Prostate gland (tissue), 2 donors: Measurements from ENCODE around the gene ALB. TPM values are rescaled to one million over a fixed set of nuclear protein-coding genes. Genes with fewer than 3 reads are reported as not detected.

ENCODE experiments used
- DNase-seq: peaks from one replicate; pipeline ENCODE4 v3.0.0-alpha.2; 2019; ENCODE audit warnings: low spot score
- H3K27ac ChIP-seq, 2 donors: fragments of 200-600 bp; sonication (generic); 2 replicates each; pipeline ENCODE4 v1.5.1; 2017 to 2019
- H3K27me3 ChIP-seq: fragments of 200-600 bp; sonication (generic); replicated peaks from 2 replicates; pipeline ENCODE4 v1.5.1; 2019; ENCODE audit not compliant: insufficient read depth
- H3K36me3 ChIP-seq, 2 donors: fragments of 200-600 bp; sonication (generic); 1 replicate in 1 of 2; 2 replicates in 1 of 2; pipeline versions ENCODE4 v1.5.1 to v1.8.1; 2017 to 2019
- H3K4me1 ChIP-seq: fragments of 200-600 bp; sonication (generic); replicated peaks from 2 replicates; pipeline ENCODE4 v1.5.1; 2019
- H3K4me3 ChIP-seq, 2 donors: fragments of 200-600 bp; sonication (generic); 2 replicates each; pipeline ENCODE4 v1.5.1; 2017 to 2019
- H3K9me3 ChIP-seq: fragments of 200-600 bp; sonication (generic); 2 replicates; pipeline ENCODE4 v1.5.1; 2017
- CTCF ChIP-seq, 4 experiments: fragments of 200-600 bp in 2 of 4; fragments of 450-650 bp in 2 of 4; sonication (generic) in 2 of 4; IDR thresholded peaks; 1 replicate in 3 of 4; 2 replicates in 1 of 4; pipeline ENCODE4 v1.5.1; 2016 to 2019; ENCODE audit warnings: antibody characterized with exemption in 4 of 4, mild to moderate bottlenecking in 2 of 4, moderate library complexity in 2 of 4
- POLR2A ChIP-seq: fragments of 450-650 bp; IDR thresholded peaks from one replicate; pipeline ENCODE4 v1.6.1; 2016; ENCODE audit warnings: antibody characterized with exemption, mild to moderate bottlenecking
- POLR2AphosphoS5 ChIP-seq: sonication (generic); formaldehyde crosslinking; IDR thresholded peaks from one replicate; pipeline ENCODE4 v1.6.1; 2017; ENCODE audit warnings: antibody characterized with exemption
- WGBS: methylation state at CpG from one replicate; pipeline ENCODE4 v1.1.5; 2018; 5-methylcytosine and 5-hydroxymethylcytosine counted together
- intact Hi-C: fragments of 100-400 bp; cut with DNase I; formaldehyde crosslinking; loops from one replicate; pipeline ENCODE4 v1.14.2; 2022
- total RNA-seq, 2 donors: library from RNA; depleted of rRNA; stranded (reverse); fragments of >200 nt; gene quantifications; one replicate each; pipeline ENCODE4 v1.1.0, GENCODE V29; 2016

The ALB gene
- total RNA-seq, 2 donors from 2014 or later: 0.41 to 9.0 TPM

- no peaks in the 10 kb centered on the region for H3K4me1 ChIP-seq
- H3K27ac ChIP-seq: no peak overlapping the region
- H3K36me3 ChIP-seq: no peaks in the 10 kb centered on the region
- intact Hi-C loops: no loop called here
- TF ChIP-seq POLR2AphosphoS5: no peak
- no peak for TF ChIP-seq CTCF (IDR thresholded peaks at IDR 0.05)
- TF ChIP-seq POLR2A: no peak
- no peak overlapping the region for H3K4me3 ChIP-seq
- no peak for DNase-seq
- no peaks in the 10 kb centered on the region for H3K27me3 ChIP-seq
- no peaks in the 10 kb centered on the region for H3K9me3 ChIP-seq
- WGBS: 55% methylated on average over 1 of the region's 1 CpG
These were observed 27.7 kb downstream of the ALB start for GRCh38 chr4:73431813-73432168.

GRCh38 chr4:73432169-73433000, 28.3 kb downstream of the ALB start:
- no peaks in the 10 kb centered on the region for H3K36me3 ChIP-seq
- H3K27ac ChIP-seq: no peak overlapping the region
- no peak for DNase-seq
- no peak overlapping the region for H3K4me3 ChIP-seq
- H3K27me3 ChIP-seq: no peaks in the 10 kb centered on the region
- no peaks in the 10 kb centered on the region for H3K4me1 ChIP-seq
- H3K9me3 ChIP-seq: no peaks in the 10 kb centered on the region
- WGBS: 70% methylated on average over 5 of the region's 5 CpGs
- no peak for TF ChIP-seq POLR2A
- TF ChIP-seq CTCF (IDR thresholded peaks at IDR 0.05): no peak
- no peak for TF ChIP-seq POLR2AphosphoS5
- intact Hi-C loops: no loop called here

- Histone ChIP-seq H3K4me1 (no peaks in the 10 kb centered on the region), H3K27me3 (no peaks in the 10 kb centered on the region), H3K27ac (no peak overlapping the region), H3K4me3 (no peak overlapping the region), H3K9me3 (no peaks in the 10 kb centered on the region), H3K36me3 (no peaks in the 10 kb centered on the region)
- intact Hi-C loops: no loop called here
- TF ChIP-seq CTCF (IDR thresholded peaks at IDR 0.05): no peak
- TF ChIP-seq POLR2A: no peak
- TF ChIP-seq POLR2AphosphoS5: no peak
- DNase-seq: no peak
- WGBS: 63% methylated on average over 2 of the region's 2 CpGs
These were observed 29.1 kb downstream of the ALB start for GRCh38 chr4:73433140-73433539.

GRCh38 chr4:73434311-73434710, 30.2 kb downstream of the ALB start:
- TF ChIP-seq CTCF (IDR thresholded peaks at IDR 0.05) (no peak), POLR2AphosphoS5 (no peak), POLR2A (no peak)
- no peaks in the 10 kb centered on the region for H3K9me3 ChIP-seq
- H3K4me3 ChIP-seq: no peak overlapping the region
- H3K36me3 ChIP-seq: no peaks in the 10 kb centered on the region
- 48% methylated on average over 3 of the region's 3 CpGs for WGBS
- H3K27ac ChIP-seq: no peak overlapping the region
- DNase-seq: no peak
- no peaks in the 10 kb centered on the region for H3K27me3 ChIP-seq
- no peaks in the 10 kb centered on the region for H3K4me1 ChIP-seq
- intact Hi-C loops: no loop called here

GRCh38 chr4:73435984-73436383, 31.9 kb downstream of the ALB start, which contains the start of gene AFP:
Gene AFP (plus strand): TSS chr4:73436221. CDS start chr4:73436263, 42 bp downstream.
- H3K36me3 ChIP-seq: no peaks in the 10 kb centered on the region
- DNase-seq: no peak
- intact Hi-C loops: no loop called here
- 82% methylated on average over 1 of the region's 1 CpG for WGBS
- TF ChIP-seq POLR2A (no peak), POLR2AphosphoS5 (no peak), CTCF (IDR thresholded peaks at IDR 0.05) (no peak)
- no peak within 1 kb of the TSS for H3K27ac ChIP-seq
- no peaks in the 10 kb centered on the region for H3K9me3 ChIP-seq
- H3K4me1 ChIP-seq: no peaks in the 10 kb centered on the region
- H3K27me3 ChIP-seq: peaks cover 3% of the 10 kb centered on the region
- H3K4me3 ChIP-seq: no peak within 1 kb of the TSS
